Measurements from ENCODE around the gene ST6GALNAC2.
"Not testable (repeated sequence)": the region's sequence is repeated elsewhere in the genome, so short reads cannot be mapped to it uniquely, and the experiment has no call there.

ST6GALNAC2 gene

DNA sequence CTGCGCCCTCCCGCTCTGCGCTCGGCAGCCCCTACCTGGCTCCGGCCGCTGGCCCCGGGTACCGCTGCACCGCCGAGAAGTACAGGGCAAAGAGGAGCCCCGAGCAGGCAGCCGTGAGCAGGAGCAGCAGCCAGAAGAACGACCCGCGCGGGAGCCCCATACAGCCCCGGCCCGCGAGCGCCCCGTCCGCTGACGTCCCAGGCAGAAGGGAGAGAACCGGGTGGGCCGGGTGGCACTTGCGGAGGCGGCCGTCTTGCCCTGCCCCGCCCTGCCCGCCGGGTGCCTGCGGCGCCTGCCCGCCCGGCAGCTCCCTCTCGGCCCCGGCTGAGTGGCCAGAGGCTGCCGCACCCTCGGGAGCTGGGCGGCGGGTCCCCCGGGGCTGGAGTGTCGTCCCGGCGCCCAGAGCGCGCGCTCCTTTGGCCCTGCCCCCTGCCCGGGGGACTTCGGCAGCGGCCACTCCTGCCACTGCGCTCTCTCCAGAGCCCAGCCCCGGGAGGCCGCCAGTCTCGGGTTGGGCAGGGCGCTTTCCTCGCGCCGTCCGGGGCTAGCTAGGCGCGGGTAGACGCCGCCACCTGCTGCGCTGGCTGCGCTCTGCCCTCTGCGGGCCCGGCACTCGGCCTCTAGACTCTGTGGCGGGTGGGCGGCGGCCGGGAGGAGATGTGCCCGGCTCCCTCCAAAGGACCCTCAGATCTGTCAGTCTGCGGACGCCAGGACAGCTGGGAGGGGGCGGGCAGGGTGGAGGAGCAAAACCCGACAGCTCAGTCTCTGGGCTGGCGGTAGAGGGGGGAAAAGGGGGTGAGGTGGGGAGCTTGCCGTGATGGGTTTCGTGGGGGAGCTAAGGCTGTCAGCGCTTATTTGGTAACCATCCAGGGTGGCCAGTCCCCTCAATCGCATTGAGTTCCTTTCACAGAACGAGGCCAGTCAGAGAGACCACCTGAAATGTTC is at the start of gene ST6GALNAC2:
TSS of gene ST6GALNAC2 (minus strand) at position 212 of the 945 bp plus-strand sequence. CDS start at position 160, 52 bp downstream.
- DNase-seq (ENCODE audit: low read depth): peak; percentile 72

GRCh38 chr17:76635039-76635438 is 49.4 kb upstream of the ST6GALNAC2 start:
- DNase-seq (ENCODE audit: low read depth): peak; percentile 79

DNA sequence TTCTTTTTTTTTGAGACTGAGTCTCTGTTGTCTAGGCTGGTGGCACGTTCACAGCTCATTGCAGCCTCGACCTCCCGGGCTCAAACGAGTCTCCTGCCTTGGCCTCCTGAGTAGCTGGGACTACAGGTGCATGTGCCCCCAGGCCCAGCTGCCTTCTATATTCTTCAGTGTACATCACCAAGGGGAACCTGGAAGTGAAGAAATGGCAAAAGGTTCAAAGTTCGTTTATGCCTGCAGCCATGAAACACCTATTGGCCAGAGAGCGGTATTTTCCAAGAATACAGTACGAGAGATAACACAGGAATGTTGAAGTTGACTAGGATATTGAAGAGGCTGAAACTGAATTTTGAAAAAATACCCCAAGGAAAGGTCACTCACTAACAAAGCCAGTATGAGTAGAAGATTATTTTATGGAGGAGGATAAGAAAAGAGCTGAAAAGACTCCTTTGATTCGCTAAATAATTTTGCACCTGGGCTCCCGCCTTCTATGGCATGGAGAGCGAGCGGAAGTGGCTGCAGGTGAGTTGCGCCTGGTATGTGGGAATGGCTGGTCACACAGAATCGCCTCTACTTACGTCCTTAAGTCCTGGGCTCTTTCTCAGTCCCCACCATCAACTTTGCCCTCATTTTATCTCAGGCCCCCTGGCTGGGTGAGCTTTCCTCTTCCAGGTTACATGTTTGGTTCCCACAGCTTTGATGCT is 48.1 kb upstream of the ST6GALNAC2 start:
- no peak for DNase-seq (ENCODE audit: low read depth)

GRCh38 chr17:76631821-76632565 is 46.3 kb upstream of the ST6GALNAC2 start:
- DNase-seq (ENCODE audit: low read depth): no peak

DNA sequence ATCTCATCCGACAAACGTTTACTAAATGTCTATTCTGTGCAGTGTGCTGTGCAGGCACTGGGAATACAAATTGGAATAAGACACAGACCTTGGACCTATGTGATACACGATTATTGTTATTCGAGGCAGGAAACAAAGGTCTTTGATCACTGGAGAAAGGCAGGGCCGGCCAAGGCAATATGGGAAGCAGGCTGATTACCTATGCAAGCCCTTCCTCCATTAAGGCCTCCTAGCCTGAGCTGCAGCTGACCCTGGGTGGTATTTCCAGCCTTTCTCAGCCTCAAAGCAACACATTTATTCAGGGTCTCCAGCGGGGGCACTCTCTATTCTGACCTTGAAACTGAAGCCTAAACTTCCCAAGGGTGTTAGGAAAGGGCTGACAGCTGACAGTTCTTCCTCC is 44.5 kb upstream of the ST6GALNAC2 start:
- DNase-seq (ENCODE audit: low read depth): no peak

DNA sequence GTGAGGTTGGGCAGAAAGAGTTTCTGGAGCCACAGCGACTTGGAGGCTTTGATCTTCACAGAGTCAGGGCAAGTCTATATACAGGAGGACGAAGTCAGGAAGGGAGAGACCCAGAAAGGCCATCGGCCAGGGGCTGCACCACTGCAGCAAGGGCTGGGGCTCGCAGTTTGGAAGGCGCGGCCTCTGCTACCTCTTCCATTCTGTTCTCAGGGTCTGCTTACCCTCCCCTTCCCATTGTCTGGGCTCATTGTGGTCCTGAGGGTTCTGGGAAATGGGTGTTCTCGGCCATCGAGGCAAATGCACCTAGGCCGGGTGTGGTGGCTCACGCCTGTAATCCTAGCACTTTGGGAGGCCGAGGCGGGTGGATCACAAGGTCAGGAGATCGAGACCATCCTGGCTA is 41.9 kb upstream of the ST6GALNAC2 start:
- no peak for DNase-seq (ENCODE audit: low read depth)

- no peak for DNase-seq (ENCODE audit: low read depth)
Measured at GRCh38 chr17:76626442-76626841, 40.8 kb upstream of the ST6GALNAC2 start.

- no peak for DNase-seq (ENCODE audit: low read depth)
Measured at GRCh38 chr17:76625496-76625895, 39.8 kb upstream of the ST6GALNAC2 start.

- DNase-seq (ENCODE audit: low read depth): peak; percentile 78
Measured at GRCh38 chr17:76623271-76624146, 37.8 kb upstream of the ST6GALNAC2 start.

DNA sequence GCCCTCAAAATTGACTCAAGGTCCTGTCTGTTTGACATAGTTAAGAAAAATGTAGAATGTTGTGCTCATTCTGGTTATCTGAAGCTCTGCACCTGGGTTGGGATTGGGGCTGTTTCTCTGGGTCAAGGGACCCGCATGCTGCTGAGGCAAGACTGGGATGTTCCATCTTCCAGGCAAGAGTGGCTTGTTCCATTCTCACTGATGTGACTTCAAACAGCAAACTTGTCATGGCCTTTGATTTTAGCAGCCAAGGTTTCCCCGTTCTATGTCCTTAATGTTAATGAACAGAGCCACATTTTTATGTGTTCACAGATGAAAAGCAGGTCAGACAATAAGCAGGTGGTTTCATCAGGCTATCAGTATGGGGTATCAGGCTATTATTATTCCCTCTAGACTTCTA is 32.2 kb upstream of the ST6GALNAC2 start:
- DNase-seq (ENCODE audit: low read depth): no peak

- DNase-seq (ENCODE audit: low read depth): no peak
Measured at GRCh38 chr17:76614912-76615617, 29.4 kb upstream of the ST6GALNAC2 start.

DNA sequence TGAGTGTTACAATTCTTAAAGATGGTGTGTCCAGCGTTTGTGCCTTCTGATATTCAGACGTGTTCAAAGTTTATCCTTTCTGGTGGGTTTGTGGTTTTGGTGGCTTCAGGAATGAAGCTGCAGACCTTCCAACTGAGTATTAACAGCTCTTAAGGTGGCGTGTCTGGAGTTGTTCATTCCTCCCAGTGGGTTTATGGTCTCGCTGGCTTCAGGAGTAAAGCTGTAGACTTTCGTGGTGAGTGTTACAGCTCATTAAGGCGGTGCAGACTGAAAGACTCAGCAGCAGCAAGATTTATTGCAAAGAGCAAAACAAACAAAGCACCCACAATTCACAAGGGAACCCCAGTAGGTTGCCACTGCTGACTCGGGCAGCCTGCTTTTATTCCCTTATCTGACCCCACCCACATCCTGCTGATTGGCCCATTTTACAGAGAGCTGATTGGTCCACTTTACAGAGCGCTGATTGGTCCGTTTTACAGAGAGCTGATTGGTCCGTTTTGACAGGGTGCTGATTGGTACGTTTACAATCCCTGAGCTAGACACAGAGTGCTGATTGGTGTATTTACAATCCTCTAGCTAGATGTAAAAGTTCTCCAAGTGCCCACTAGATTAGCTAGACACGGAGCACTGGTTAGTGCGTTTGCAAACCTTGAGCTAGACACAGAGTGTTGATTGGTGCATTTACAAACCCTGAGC is 28.6 kb upstream of the ST6GALNAC2 start:
- not testable (repeated sequence) for DNase-seq (ENCODE audit: low read depth)

DNA sequence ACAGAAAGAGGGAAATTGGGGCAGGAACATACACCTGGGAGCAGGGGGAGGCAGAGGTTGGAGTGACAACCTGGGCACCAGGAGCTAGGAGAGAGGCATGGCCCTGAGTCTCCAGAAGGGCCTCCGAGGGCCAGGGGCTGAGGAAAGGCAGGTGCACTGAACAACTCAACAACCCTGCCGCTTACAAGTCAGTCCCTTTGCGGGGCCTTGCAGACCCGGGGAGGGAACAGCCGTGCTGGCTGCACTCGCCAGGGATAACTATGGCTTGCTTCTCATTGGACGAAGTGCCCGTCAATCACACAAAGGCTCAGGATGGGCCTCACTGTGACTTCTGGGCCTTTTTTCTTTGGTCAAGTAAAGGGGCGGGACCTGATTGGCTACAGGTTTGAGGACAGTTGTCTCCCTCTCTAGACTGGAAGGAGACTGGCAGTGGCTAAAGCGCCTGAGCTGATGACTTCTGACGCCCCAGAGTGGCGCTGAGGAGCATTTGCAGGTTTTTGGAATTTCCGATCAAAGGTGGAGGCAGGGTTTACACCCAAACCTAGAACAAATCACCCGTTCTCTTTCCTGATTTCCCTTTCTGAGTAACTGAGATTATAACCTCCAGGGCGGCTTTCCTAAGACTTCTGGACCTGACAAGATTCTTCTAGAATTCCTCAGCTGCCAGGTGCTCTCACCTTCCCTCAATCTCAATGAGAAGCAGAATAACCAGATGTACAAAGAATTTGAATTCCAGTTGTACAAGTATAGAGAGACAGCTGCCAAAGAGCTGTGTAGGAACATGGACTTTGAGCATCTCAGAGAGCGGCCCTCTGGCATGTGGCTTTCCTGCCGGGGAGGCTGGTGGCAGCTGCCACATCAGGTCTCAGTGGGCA is 27.6 kb upstream of the ST6GALNAC2 start:
- peak; percentile 22 for DNase-seq (ENCODE audit: low read depth)

GRCh38 chr17:76612465-76612864 is 26.8 kb upstream of the ST6GALNAC2 start:
- DNase-seq (ENCODE audit: low read depth): no peak

- DNase-seq (ENCODE audit: low read depth): no peak
Measured at GRCh38 chr17:76611758-76612157, 26.1 kb upstream of the ST6GALNAC2 start.

- DNase-seq (ENCODE audit: low read depth): not testable (repeated sequence)
Measured at GRCh38 chr17:76611080-76611749, 25.6 kb upstream of the ST6GALNAC2 start.

- DNase-seq (ENCODE audit: low read depth): not testable (repeated sequence)
Measured at GRCh38 chr17:76606685-76607084, 21.0 kb upstream of the ST6GALNAC2 start.

DNA sequence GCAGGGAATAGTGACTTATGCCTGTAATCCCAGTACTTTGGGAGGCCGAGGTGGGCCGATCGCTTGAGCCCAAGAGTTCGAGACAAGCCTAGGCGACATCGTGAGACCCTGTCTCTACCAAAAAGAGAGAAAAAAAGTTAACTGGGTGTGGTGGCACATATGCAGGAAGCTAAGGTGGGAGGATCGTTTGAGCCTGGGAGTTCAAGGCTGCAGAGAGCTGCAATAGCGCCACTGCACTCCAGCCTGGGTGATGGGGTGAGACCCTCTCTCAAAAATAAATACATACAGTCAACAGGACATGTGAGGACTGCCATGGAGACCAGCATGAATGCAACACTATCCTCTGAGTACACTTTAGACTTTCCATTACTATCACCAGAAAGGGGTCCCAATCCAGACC is 15.4 kb upstream of the ST6GALNAC2 start:
- DNase-seq (ENCODE audit: low read depth): no peak

Measured in ELR (cell line).